PC-9 (cell line): ENCODE results near the gene KRTAP22-1.

Experiments used
- EZH2 ChIP-seq: fragments of 200-600 bp; sonication (generic); IDR thresholded peaks from 2 replicates; pipeline ENCODE4 v1.8.0; 2017; ENCODE audit warnings: antibody characterized with exemption, low read depth
- TF ChIP-seq, protein P1 (sequence below): fragments of 200-600 bp; sonication (generic); conservative IDR thresholded peaks from 2 replicates; pipeline ENCODE4 v1.6.1; 2017; ENCODE audit warnings: mixed run types, antibody characterized with exemption, mild to moderate bottlenecking, moderate library complexity

- TF ChIP-seq, protein P1, sequence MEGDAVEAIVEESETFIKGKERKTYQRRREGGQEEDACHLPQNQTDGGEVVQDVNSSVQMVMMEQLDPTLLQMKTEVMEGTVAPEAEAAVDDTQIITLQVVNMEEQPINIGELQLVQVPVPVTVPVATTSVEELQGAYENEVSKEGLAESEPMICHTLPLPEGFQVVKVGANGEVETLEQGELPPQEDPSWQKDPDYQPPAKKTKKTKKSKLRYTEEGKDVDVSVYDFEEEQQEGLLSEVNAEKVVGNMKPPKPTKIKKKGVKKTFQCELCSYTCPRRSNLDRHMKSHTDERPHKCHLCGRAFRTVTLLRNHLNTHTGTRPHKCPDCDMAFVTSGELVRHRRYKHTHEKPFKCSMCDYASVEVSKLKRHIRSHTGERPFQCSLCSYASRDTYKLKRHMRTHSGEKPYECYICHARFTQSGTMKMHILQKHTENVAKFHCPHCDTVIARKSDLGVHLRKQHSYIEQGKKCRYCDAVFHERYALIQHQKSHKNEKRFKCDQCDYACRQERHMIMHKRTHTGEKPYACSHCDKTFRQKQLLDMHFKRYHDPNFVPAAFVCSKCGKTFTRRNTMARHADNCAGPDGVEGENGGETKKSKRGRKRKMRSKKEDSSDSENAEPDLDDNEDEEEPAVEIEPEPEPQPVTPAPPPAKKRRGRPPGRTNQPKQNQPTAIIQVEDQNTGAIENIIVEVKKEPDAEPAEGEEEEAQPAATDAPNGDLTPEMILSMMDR = no peak
- no peak for TF ChIP-seq EZH2
Measured at GRCh38 chr21:30598802-30599201, 2.1 kb upstream of the KRTAP22-1 start, which contains the start of gene KRTAP6-2.
